Calu3 (cell line): ENCODE data around the gene ANKS6. TPM values are rescaled to one million over a fixed set of nuclear protein-coding genes. Genes with fewer than 3 reads are reported as not detected.

ENCODE experiments used
- BruUV-seq: library from RNA; stranded (reverse); fragments of 400-500 nt; replicated peaks from 2 replicates; lab custom pipeline; 2021; lab: Mats Ljungman, UMichigan
- CTCF ChIA-PET: fragments of 300-600 bp; sonication (Branson Sonifier 250); formaldehyde crosslinking; loops from one replicate; lab custom pipeline; 2022; ENCODE audit warnings: antibody characterized with exemption; lab: Charles Lee
- DNase-seq: peaks from one replicate; pipeline ENCODE4 v3.0.0; 2022
- H3K27ac Mint-ChIP-seq: one replicate; pipeline ENCODE4 v1.8.0; 2022; ENCODE audit warnings: mixed read lengths; ENCODE audit not compliant: unreplicated experiment
- H3K27me3 Mint-ChIP-seq: one replicate; pipeline ENCODE4 v1.8.0; 2022; ENCODE audit warnings: mixed read lengths; ENCODE audit not compliant: unreplicated experiment
- H3K36me3 Mint-ChIP-seq: one replicate; pipeline ENCODE4 v1.8.0; 2022; ENCODE audit warnings: mild to moderate bottlenecking, moderate library complexity, mixed read lengths; ENCODE audit not compliant: insufficient read depth, unreplicated experiment
- H3K4me1 Mint-ChIP-seq: one replicate; pipeline ENCODE4 v1.8.0; 2022; ENCODE audit warnings: mild to moderate bottlenecking, low read depth, mixed read lengths; ENCODE audit not compliant: unreplicated experiment
- H3K4me3 Mint-ChIP-seq: one replicate; pipeline ENCODE4 v1.8.0; 2022; ENCODE audit warnings: mild to moderate bottlenecking, low read depth, moderate library complexity, mixed read lengths; ENCODE audit not compliant: unreplicated experiment
- H3K9me3 Mint-ChIP-seq: one replicate; pipeline ENCODE4 v1.8.0; 2022; ENCODE audit warnings: low read depth, mixed read lengths; ENCODE audit not compliant: unreplicated experiment
- intact Hi-C: fragments of 100-400 bp; cut with micrococcal nuclease; formaldehyde crosslinking; loops from one replicate; pipeline ENCODE4 v1.10.0; 2022; ENCODE audit not compliant: unreplicated experiment
- total RNA-seq: library from RNA; stranded (reverse); gene quantifications from 2 replicates; pipeline ENCODE4 v1.2.3, GENCODE V29; 2022
- TF ChIP-seq, protein P1 (sequence below): fragments of 200-600 bp; IDR thresholded peaks from one replicate; pipeline ENCODE4 v1.8.0; 2022; ENCODE audit warnings: antibody characterized with exemption; ENCODE audit not compliant: unreplicated experiment

Gene ANKS6
- total RNA-seq, 1 experiment from 2014 or later, result 31.5 TPM

GRCh38 chr9:98751210-98751609 lies 45.1 kb downstream of the ANKS6 start:
- TF ChIP-seq, protein P1, sequence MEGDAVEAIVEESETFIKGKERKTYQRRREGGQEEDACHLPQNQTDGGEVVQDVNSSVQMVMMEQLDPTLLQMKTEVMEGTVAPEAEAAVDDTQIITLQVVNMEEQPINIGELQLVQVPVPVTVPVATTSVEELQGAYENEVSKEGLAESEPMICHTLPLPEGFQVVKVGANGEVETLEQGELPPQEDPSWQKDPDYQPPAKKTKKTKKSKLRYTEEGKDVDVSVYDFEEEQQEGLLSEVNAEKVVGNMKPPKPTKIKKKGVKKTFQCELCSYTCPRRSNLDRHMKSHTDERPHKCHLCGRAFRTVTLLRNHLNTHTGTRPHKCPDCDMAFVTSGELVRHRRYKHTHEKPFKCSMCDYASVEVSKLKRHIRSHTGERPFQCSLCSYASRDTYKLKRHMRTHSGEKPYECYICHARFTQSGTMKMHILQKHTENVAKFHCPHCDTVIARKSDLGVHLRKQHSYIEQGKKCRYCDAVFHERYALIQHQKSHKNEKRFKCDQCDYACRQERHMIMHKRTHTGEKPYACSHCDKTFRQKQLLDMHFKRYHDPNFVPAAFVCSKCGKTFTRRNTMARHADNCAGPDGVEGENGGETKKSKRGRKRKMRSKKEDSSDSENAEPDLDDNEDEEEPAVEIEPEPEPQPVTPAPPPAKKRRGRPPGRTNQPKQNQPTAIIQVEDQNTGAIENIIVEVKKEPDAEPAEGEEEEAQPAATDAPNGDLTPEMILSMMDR, result no peak
- Mint-ChIP-seq H3K9me3 (no peaks in the 10 kb centered on the region), H3K4me1 (no peaks in the 10 kb centered on the region), H3K36me3 (peaks cover 17% of the 10 kb centered on the region), H3K27ac (no peak overlapping the region), H3K4me3 (no peak overlapping the region), H3K27me3 (no peaks in the 10 kb centered on the region)
- CTCF ChIA-PET, result no interaction called here
- DNase-seq, result no peak
- BruUV-seq, result no TSS peak
- intact Hi-C loops, result no loop called here

- Mint-ChIP-seq H3K27me3 (no peaks in the 10 kb centered on the region), H3K4me1 (no peaks in the 10 kb centered on the region), H3K27ac (no peak overlapping the region), H3K36me3 (peaks cover 16% of the 10 kb centered on the region), H3K4me3 (no peak overlapping the region), H3K9me3 (no peaks in the 10 kb centered on the region)
- intact Hi-C loops, result no loop called here
- TF ChIP-seq, protein P1, result no peak
- CTCF ChIA-PET, result no interaction called here
- BruUV-seq, result no TSS peak
- DNase-seq, result no peak
Observed at GRCh38 chr9:98750364-98751060, 45.8 kb downstream of the ANKS6 start.

GRCh38 chr9:98747476-98747875 lies 48.9 kb downstream of the ANKS6 start:
- no peaks in the 10 kb centered on the region for H3K4me1 Mint-ChIP-seq
- peaks cover 13% of the 10 kb centered on the region for H3K36me3 Mint-ChIP-seq
- H3K9me3 Mint-ChIP-seq, result no peaks in the 10 kb centered on the region
- no peaks in the 10 kb centered on the region for H3K27me3 Mint-ChIP-seq
- BruUV-seq, result no TSS peak
- no peak overlapping the region for H3K4me3 Mint-ChIP-seq
- no peak overlapping the region for H3K27ac Mint-ChIP-seq
- DNase-seq, result no peak
- TF ChIP-seq, protein P1, result no peak
- intact Hi-C loops, result no loop called here
- CTCF ChIA-PET, result no interaction called here

- intact Hi-C loops, result no loop called here
- DNase-seq, result no peak
- no peak overlapping the region for H3K27ac Mint-ChIP-seq
- H3K27me3 Mint-ChIP-seq, result no peaks in the 10 kb centered on the region
- H3K4me3 Mint-ChIP-seq, result no peak overlapping the region
- no TSS peak for BruUV-seq
- H3K9me3 Mint-ChIP-seq, result no peaks in the 10 kb centered on the region
- CTCF ChIA-PET, result no interaction called here
- TF ChIP-seq, protein P1, result no peak
- H3K36me3 Mint-ChIP-seq, result peaks cover 8% of the 10 kb centered on the region
- H3K4me1 Mint-ChIP-seq, result no peaks in the 10 kb centered on the region
Observed at GRCh38 chr9:98745470-98745869, 50.9 kb downstream of the ANKS6 start.
